ENCODE measurements around the gene SNX5. TPM values are rescaled to one million over a fixed set of nuclear protein-coding genes. Genes with fewer than 3 reads are reported as not detected.

SNX5 gene
- total and polyA plus RNA-seq, 2 of the 13 experiments (the other 11 are each of a cell fraction or from before 2014, with no cell fraction given): 664 to 1,040 TPM

- TF ChIP-seq, protein P1, sequence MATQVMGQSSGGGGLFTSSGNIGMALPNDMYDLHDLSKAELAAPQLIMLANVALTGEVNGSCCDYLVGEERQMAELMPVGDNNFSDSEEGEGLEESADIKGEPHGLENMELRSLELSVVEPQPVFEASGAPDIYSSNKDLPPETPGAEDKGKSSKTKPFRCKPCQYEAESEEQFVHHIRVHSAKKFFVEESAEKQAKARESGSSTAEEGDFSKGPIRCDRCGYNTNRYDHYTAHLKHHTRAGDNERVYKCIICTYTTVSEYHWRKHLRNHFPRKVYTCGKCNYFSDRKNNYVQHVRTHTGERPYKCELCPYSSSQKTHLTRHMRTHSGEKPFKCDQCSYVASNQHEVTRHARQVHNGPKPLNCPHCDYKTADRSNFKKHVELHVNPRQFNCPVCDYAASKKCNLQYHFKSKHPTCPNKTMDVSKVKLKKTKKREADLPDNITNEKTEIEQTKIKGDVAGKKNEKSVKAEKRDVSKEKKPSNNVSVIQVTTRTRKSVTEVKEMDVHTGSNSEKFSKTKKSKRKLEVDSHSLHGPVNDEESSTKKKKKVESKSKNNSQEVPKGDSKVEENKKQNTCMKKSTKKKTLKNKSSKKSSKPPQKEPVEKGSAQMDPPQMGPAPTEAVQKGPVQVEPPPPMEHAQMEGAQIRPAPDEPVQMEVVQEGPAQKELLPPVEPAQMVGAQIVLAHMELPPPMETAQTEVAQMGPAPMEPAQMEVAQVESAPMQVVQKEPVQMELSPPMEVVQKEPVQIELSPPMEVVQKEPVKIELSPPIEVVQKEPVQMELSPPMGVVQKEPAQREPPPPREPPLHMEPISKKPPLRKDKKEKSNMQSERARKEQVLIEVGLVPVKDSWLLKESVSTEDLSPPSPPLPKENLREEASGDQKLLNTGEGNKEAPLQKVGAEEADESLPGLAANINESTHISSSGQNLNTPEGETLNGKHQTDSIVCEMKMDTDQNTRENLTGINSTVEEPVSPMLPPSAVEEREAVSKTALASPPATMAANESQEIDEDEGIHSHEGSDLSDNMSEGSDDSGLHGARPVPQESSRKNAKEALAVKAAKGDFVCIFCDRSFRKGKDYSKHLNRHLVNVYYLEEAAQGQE (IDR thresholded peaks at IDR 0.05; ENCODE audit: borderline replicate concordance in 1 of 2, low read depth in 1 of 2, low read length in 2 of 2): no peak
- TF ChIP-seq KMT2A (CRISPR knock-in tag; IDR thresholded peaks at IDR 0.05) (peak; percentile 80; the same call in 1 of the 2 replicates), ZNF768 (CRISPR knock-in tag; IDR thresholded peaks at IDR 0.05) (no peak), ZBTB14 (CRISPR knock-in tag; IDR thresholded peaks at IDR 0.05) (no peak), HIVEP1 (CRISPR knock-in tag; IDR thresholded peaks at IDR 0.05) (no peak), ZKSCAN5 (CRISPR knock-in tag; IDR thresholded peaks at IDR 0.05) (no peak), DMAP1 (CRISPR knock-in tag; IDR thresholded peaks at IDR 0.05) (no peak), ZNF780A (CRISPR knock-in tag; IDR thresholded peaks at IDR 0.05) (no peak), ZNF589 (CRISPR knock-in tag; conservative IDR thresholded peaks at IDR 0.05) (no peak), DNMT1 (CRISPR knock-in tag; IDR thresholded peaks at IDR 0.05) (no peak), ZNF652 (CRISPR knock-in tag; IDR thresholded peaks at IDR 0.05; ENCODE audit: borderline replicate concordance, low read depth) (0 out of 2 replicates have a peak, but pooled peaks have one; percentile 28), RBAK (CRISPR knock-in tag; IDR thresholded peaks at IDR 0.05) (no peak)
- TF ChIP-seq, protein P2, sequence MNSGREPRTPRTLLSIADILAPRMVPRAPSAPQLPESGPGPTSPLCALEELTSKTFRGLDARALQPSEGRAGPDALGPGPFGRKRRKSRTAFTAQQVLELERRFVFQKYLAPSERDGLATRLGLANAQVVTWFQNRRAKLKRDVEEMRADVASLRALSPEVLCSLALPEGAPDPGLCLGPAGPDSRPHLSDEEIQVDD (CRISPR knock-in tag; IDR thresholded peaks at IDR 0.05; ENCODE audit: borderline replicate concordance): no peak
- TF ChIP-seq, protein P3, sequence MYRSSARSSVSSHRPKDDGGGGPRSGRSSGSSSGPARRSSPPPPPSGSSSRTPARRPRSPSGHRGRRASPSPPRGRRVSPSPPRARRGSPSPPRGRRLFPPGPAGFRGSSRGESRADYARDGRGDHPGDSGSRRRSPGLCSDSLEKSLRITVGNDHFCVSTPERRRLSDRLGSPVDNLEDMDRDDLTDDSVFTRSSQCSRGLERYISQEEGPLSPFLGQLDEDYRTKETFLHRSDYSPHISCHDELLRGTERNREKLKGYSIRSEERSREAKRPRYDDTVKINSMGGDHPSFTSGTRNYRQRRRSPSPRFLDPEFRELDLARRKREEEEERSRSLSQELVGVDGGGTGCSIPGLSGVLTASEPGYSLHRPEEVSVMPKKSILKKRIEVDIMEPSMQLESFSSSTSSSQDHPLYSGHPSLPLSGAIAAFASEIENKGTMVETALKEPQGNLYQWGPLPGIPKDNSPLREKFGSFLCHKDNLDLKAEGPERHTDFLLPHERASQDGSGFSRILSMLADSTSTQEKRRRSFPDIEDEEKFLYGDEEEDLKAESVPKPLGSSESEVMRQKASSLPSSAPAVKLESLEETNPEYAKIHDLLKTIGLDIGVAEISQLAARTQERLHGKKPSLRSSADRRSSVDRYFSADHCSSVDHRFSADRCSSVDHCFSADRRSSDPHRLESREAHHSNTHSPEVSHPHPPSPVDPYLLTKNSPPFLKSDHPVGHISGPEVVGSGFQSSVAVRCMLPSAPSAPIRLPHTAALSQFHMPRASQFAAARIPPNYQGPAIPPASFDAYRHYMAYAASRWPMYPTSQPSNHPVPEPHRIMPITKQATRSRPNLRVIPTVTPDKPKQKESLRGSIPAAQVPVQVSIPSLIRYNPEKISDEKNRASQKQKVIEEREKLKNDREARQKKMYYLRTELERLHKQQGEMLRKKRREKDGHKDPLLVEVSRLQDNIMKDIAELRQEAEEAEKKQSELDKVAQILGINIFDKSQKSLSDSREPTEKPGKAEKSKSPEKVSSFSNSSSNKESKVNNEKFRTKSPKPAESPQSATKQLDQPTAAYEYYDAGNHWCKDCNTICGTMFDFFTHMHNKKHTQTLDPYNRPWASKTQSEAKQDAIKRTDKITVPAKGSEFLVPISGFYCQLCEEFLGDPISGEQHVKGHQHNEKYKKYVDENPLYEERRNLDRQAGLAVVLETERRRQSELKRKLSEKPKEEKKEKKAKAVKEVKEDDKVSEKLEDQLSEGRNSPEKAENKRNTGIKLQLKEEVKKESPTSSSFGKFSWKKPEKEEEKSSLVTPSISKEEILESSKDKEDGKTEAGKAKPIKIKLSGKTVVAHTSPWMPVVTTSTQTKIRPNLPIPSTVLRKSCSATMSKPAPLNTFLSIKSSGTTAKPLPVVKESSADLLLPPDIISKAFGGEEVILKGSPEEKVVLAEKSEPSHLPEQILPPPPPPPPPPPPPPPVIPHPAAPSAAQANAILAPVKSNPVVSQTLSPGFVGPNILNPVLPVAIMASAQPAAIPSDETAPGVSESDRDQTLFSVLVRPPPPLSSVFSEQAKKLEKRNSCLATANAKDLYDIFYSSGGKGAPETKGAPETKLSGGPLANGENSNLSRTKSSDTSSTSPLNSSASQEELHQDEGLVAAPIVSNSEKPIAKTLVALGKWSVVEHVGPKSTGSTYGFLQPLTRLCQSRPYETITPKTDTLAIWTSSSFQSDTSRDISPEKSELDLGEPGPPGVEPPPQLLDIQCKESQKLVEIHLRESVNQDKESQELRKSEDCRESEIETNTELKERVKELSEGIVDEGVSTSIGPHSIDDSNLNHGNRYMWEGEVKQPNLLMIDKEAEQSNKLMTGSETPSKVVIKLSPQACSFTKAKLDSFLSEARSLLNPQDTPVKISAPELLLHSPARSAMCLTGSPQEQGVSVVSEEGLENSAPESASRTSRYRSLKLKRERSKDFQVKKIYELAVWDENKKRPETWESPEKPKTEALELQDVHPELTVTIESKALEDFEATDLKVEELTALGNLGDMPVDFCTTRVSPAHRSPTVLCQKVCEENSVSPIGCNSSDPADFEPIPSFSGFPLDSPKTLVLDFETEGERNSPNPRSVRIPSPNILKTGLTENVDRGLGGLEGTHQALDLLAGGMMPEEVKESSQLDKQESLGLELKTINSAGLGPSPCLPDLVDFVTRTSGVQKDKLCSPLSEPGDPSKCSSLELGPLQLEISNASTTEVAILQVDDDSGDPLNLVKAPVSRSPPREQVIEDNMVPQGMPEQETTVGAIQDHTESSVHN (CRISPR knock-in tag; IDR thresholded peaks at IDR 0.05): no peak
Measured at GRCh38 chr20:17971300-17972013, 2.9 kb upstream of the SNX5 start (continued).
